Measurements from ENCODE around the gene XPR1.

Gene XPR1

GRCh38 chr1:180936110-180937011, 304.5 kb downstream of the XPR1 start:
- peak in 1 of 2 experiments; percentile 32 for DNase-seq

- DNase-seq: no peak
These were observed 305.2 kb downstream of the XPR1 start for GRCh38 chr1:180937012-180937372.

- DNase-seq: no peak
These were observed 305.9 kb downstream of the XPR1 start for GRCh38 chr1:180937624-180938225.

DNA sequence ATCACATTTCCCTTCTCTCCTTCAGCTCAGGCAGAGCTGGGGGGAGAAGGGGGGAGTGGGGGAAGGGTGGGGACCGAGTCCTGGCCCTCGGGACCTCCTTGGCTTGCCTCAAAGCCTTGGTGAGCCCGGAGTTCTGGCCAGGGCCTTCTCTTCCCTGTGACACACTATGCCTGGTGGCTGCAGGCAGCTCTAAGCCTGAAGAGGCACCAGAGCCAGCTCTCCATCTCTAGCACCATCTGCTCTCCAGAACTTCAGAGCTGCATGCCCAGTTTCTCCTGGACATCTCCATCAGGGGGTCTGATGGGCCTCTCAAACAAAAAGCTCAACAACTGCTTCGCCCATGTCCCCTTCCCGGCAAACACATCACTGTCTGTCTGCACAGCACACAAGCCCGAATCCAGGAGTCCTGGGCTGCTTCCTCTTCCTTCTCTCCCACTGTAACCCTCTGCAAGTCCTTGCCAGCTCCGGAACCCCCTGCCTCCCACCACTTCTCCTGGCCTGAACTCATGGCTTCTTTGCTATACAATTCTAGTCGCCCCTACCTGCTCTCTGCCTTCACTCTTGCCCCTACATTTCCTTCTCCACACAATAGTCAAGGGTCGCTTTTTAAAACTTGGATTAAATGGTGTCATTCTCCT, 307.4 kb downstream of the XPR1 start:
- DNase-seq: no peak

GRCh38 chr1:180939711-180940103, 307.9 kb downstream of the XPR1 start:
- DNase-seq: no peak
